IPS-18a (cell line): ENCODE data around the gene LAMA1.

ENCODE experiments used
- H3K27ac ChIP-seq: one replicate; pipeline ENCODE4 v1.5.1; 2013; ENCODE audit warnings: low read length
- H3K27me3 ChIP-seq: one replicate; pipeline ENCODE4 v1.6.1; 2013; ENCODE audit warnings: mild to moderate bottlenecking, low read length; ENCODE audit not compliant: control insufficient read depth, insufficient read depth
- H3K36me3 ChIP-seq: one replicate; pipeline ENCODE4 v1.6.1; 2013; ENCODE audit warnings: low read depth, low read length; ENCODE audit not compliant: control insufficient read depth
- H3K4me1 ChIP-seq: one replicate; pipeline ENCODE4 v1.6.1; 2013; ENCODE audit warnings: low read depth, low read length; ENCODE audit not compliant: control insufficient read depth
- H3K4me3 ChIP-seq: one replicate; pipeline ENCODE4 v1.5.1; 2013; ENCODE audit warnings: low read length
- H3K9ac ChIP-seq: one replicate; pipeline ENCODE4 v1.6.1; 2013; ENCODE audit warnings: mild to moderate bottlenecking, low read length, moderate library complexity
- H3K9me3 ChIP-seq: one replicate; pipeline ENCODE4 v1.6.1; 2013; ENCODE audit warnings: low read depth, low read length; ENCODE audit not compliant: control insufficient read depth

The LAMA1 gene

GRCh38 chr18:7038330-7038851 lies 79.2 kb downstream of the LAMA1 start:
- H3K27me3 ChIP-seq: no peaks in the 10 kb centered on the region
- H3K4me3 ChIP-seq: no peak overlapping the region
- peaks cover 31% of the 10 kb centered on the region for H3K36me3 ChIP-seq
- H3K9me3 ChIP-seq: no peaks in the 10 kb centered on the region
- H3K9ac ChIP-seq: no peak overlapping the region
- no peak overlapping the region for H3K27ac ChIP-seq
- no peaks in the 10 kb centered on the region for H3K4me1 ChIP-seq

GRCh38 chr18:7037470-7037869 lies 80.1 kb downstream of the LAMA1 start:
- Histone ChIP-seq H3K36me3 (peaks cover 36% of the 10 kb centered on the region), H3K4me3 (no peak overlapping the region), H3K4me1 (no peaks in the 10 kb centered on the region), H3K27ac (no peak overlapping the region), H3K27me3 (no peaks in the 10 kb centered on the region), H3K9me3 (no peaks in the 10 kb centered on the region), H3K9ac (no peak overlapping the region)

- Histone ChIP-seq H3K9me3 (no peaks in the 10 kb centered on the region), H3K4me1 (no peaks in the 10 kb centered on the region), H3K4me3 (no peak overlapping the region), H3K27ac (no peak overlapping the region), H3K27me3 (no peaks in the 10 kb centered on the region), H3K9ac (no peak overlapping the region), H3K36me3 (peaks cover 41% of the 10 kb centered on the region)
These were observed 81.8 kb downstream of the LAMA1 start for GRCh38 chr18:7035807-7036206.

- Histone ChIP-seq H3K27me3 (no peaks in the 10 kb centered on the region), H3K36me3 (peaks cover 44% of the 10 kb centered on the region)
These were observed 82.7 kb downstream of the LAMA1 start for GRCh38 chr18:7034924-7035323.

GRCh38 chr18:7032537-7032936 lies 85.1 kb downstream of the LAMA1 start:
- no peak overlapping the region for H3K4me3 ChIP-seq
- H3K4me1 ChIP-seq: no peaks in the 10 kb centered on the region
- H3K27me3 ChIP-seq: no peaks in the 10 kb centered on the region
- no peaks in the 10 kb centered on the region for H3K9me3 ChIP-seq
- H3K27ac ChIP-seq: no peak overlapping the region
- H3K9ac ChIP-seq: no peak overlapping the region
- H3K36me3 ChIP-seq: peaks cover 43% of the 10 kb centered on the region

More at GRCh38 chr18:7034924-7035323, 82.7 kb downstream of the LAMA1 start:
- H3K4me3 ChIP-seq: no peak overlapping the region
- no peak overlapping the region for H3K9ac ChIP-seq
- no peak overlapping the region for H3K27ac ChIP-seq
- no peaks in the 10 kb centered on the region for H3K4me1 ChIP-seq
- H3K9me3 ChIP-seq: no peaks in the 10 kb centered on the region

GRCh38 chr18:7028625-7029024 lies 89.0 kb downstream of the LAMA1 start:
- Histone ChIP-seq H3K4me3 (no peak overlapping the region), H3K27ac (no peak overlapping the region), H3K9ac (no peak overlapping the region), H3K27me3 (no peaks in the 10 kb centered on the region), H3K36me3 (peaks cover 44% of the 10 kb centered on the region), H3K9me3 (no peaks in the 10 kb centered on the region), H3K4me1 (no peaks in the 10 kb centered on the region)

GRCh38 chr18:7025194-7025593 lies 92.4 kb downstream of the LAMA1 start:
- Histone ChIP-seq H3K4me1 (no peaks in the 10 kb centered on the region), H3K9me3 (no peaks in the 10 kb centered on the region), H3K9ac (no peak overlapping the region), H3K27me3 (no peaks in the 10 kb centered on the region), H3K27ac (no peak overlapping the region), H3K4me3 (no peak overlapping the region), H3K36me3 (peaks cover 30% of the 10 kb centered on the region)

GRCh38 chr18:7023581-7023980 lies 94.0 kb downstream of the LAMA1 start:
- no peak overlapping the region for H3K9ac ChIP-seq
- H3K27ac ChIP-seq: no peak overlapping the region
- no peak overlapping the region for H3K4me3 ChIP-seq
- H3K9me3 ChIP-seq: no peaks in the 10 kb centered on the region
- H3K4me1 ChIP-seq: no peaks in the 10 kb centered on the region
- H3K36me3 ChIP-seq: peaks cover 23% of the 10 kb centered on the region
- H3K27me3 ChIP-seq: no peaks in the 10 kb centered on the region

- no peaks in the 10 kb centered on the region for H3K27me3 ChIP-seq
- peaks cover 23% of the 10 kb centered on the region for H3K36me3 ChIP-seq
- H3K27ac ChIP-seq: no peak overlapping the region
- H3K4me3 ChIP-seq: no peak overlapping the region
- H3K9ac ChIP-seq: no peak overlapping the region
- no peaks in the 10 kb centered on the region for H3K4me1 ChIP-seq
- no peaks in the 10 kb centered on the region for H3K9me3 ChIP-seq
These were observed 94.5 kb downstream of the LAMA1 start for GRCh38 chr18:7023063-7023580.

GRCh38 chr18:7021994-7022840 lies 95.4 kb downstream of the LAMA1 start:
- no peak overlapping the region for H3K9ac ChIP-seq
- H3K27ac ChIP-seq: no peak overlapping the region
- no peaks in the 10 kb centered on the region for H3K27me3 ChIP-seq
- H3K4me3 ChIP-seq: no peak overlapping the region
- peaks cover 23% of the 10 kb centered on the region for H3K36me3 ChIP-seq
- no peaks in the 10 kb centered on the region for H3K9me3 ChIP-seq
- no peaks in the 10 kb centered on the region for H3K4me1 ChIP-seq

- no peaks in the 10 kb centered on the region for H3K4me1 ChIP-seq
- H3K9me3 ChIP-seq: no peaks in the 10 kb centered on the region
- H3K4me3 ChIP-seq: no peak overlapping the region
- H3K36me3 ChIP-seq: peaks cover 26% of the 10 kb centered on the region
- H3K27ac ChIP-seq: no peak overlapping the region
- no peak overlapping the region for H3K9ac ChIP-seq
- H3K27me3 ChIP-seq: no peaks in the 10 kb centered on the region
These were observed 96.4 kb downstream of the LAMA1 start for GRCh38 chr18:7020995-7021777.
